Measurements from ENCODE around the gene MIX23.
A peak's percentile ranks its signal among the peaks of the same experiment; 100 is the strongest.

The MIX23 gene

DNA sequence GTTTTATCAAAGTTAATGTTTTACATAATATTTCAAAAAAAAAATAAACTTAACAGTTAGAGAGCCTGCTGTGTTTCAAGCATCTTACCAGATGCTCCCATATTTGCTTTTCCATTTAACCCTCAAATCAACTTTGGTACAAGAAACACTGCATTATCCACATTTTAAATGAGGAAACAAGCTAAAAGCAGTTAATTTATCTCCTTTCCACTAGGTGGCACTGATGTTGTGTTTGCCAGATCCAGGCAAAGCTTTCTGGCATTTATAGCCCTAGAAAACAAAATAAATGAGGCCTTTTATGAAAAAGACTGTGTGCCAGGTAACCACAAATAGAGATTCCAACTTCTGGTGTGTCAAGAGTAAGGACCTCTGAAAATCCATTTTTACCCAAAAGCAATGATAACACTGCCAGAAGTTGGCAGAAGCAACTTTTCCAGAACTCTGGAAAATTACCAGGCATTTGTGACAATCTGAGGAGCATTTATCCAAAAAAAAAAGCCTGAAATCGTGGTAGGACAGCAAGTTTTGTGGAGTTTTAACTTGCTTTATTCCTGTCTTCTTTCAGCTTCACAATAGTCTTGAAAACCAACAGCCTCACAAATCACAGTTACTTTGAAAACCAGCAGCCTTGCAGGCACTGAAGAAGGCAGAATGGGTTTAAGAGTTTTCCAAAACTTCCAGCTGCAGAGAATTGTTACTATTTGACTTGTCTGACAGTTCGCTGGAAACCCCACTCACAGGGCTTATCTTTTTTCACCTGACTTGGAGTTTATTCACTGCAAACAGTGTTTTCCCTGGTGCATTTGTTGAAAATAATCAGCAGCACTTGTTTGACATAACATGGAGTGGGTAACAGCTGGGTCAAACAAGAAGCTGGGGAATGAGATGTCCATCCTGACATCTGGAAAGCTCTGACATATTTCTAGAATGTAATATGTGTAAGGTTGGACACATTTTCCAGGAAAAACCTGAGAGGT lies 10.1 kb upstream of the MIX23 start:
- DNase-seq (ENCODE audit: low spot score) = peak; percentile 62

GRCh38 chr3:122391681-122392446 lies 8.8 kb upstream of the MIX23 start:
- DNase-seq (ENCODE audit: low spot score) = no peak

DNA sequence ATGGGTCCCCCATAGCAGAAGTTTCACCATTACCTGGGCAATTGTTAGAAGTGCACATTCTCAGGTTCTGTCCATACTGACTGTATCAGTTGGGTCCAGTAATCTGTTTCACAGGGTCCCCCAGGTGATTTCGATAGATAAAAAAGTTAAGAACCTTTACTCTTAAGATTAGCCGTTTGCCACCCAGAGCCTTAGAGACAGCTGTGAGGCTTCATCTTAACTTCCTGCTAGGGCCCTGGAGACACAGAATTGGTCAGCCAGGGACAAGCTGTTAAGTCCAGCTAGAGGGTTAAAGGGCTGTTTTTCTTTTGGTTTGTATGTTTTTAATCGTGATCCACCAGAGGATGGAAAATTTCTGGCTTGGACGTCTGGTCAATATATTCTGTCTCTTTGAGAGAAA lies 7.6 kb upstream of the MIX23 start:
- no peak for DNase-seq (ENCODE audit: low spot score)

DNA sequence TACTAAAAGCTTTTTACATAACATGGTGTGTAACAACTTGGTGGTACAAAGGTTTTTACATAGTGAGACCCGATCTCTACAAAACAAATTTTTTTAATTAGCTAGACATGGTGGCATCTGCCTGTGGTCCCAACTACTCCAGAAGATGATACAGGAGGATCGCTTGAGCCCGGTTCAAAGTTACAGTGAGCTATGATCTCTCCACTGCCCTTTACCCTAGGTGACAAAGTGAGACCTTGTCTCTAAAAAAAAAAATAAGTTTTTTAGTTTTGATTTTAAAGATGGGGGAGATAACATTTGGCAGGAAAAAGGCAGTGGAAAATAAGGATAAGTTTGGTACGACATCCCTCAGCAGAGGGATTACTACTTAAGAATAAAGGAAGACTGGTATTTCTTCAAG lies 6.9 kb upstream of the MIX23 start:
- no peak for DNase-seq (ENCODE audit: low spot score)

- no peak for DNase-seq (ENCODE audit: low spot score)
These were observed 6.2 kb upstream of the MIX23 start for GRCh38 chr3:122389197-122389596.

DNA sequence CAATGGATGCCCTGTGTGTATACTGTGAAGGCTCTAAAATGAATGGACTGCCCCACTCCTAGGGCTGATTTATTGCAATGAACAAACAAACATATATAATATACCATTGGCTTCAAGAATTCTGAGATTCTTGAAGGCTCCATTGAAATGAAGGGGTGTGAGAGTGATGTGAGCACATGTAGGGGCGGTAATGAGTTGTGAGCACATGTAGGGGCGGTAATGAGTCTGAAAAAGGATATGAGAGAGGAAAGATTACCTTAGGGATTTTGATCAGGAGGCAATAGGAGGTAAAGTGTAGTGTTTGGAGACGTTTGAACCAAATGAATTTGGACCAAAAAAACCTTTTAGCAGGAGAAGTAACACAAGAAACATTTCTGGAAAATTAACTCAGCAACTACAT lies 4.7 kb upstream of the MIX23 start:
- no peak for DNase-seq (ENCODE audit: low spot score)

GRCh38 chr3:122383771-122384697 lies 1.0 kb upstream of the MIX23 start, which contains the start of gene FAM162A:
TSS of gene FAM162A (plus strand) at chr3:122384182. CDS start at chr3:122384266, 84 bp downstream.
- peak; percentile 93 for DNase-seq (ENCODE audit: low spot score)

DNA sequence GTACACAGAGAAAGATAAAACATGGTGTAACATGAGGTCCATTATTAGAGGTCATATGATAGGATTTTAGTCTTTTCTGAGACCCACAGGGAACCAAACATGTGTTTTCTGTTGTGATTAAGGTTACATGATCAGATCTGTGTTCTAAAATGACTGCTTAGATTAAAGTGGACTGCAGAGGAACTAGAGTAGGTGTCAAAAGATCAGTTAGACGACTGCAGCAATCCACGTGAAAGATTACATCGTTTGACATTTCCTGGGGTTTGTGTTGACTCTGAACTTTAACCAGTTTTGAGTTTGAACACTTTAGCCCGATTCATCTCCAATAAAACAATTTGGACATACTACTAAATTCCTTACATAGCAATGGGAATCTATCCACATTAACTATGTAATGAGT lies 5.1 kb downstream of the MIX23 start:
- no peak for DNase-seq (ENCODE audit: low spot score)

DNA sequence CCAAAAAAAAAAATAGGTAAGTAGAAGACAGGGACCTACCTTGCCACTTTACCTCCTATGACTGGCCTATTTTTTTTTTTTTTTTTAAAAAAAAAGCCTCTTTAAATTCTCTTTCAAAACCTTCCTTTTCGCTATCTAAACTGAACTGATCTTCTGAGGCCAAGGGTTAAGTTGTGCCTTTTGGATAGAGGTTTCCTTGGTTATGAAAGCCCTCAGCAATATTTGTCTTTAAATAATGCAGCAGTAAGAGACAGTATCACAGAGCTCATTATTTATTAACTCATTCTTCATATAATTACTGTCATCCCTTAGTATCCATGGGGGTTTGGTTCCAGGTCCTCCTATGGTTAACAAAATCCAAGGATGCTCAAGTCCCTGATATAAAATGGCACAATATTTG lies 9.0 kb downstream of the MIX23 start:
- DNase-seq (ENCODE audit: low spot score) = no peak

DNA sequence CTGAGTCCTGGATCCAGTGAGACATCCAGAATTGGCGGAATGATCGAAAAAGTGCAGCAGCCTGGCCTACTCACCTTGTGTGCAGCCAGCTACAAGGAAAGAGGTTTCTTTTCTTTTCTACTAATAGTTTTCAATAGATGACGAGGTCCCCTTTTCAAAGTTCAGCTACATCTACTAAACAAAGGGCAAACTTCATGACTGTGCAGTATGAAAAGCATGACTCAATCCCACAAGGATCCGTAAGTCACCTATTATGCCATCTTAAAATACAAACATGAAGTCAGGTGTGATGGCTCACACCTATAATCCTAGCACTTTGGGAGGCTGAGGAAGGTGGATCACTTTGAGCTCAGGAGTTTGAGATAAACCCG lies 16.7 kb downstream of the MIX23 start:
- DNase-seq (ENCODE audit: low spot score) = no peak

- DNase-seq (ENCODE audit: low spot score) = peak; percentile 28
These were observed 17.3 kb downstream of the MIX23 start for GRCh38 chr3:122365582-122366378.

- DNase-seq (ENCODE audit: low spot score) = no peak
These were observed 18.0 kb downstream of the MIX23 start for GRCh38 chr3:122365073-122365472.

DNA sequence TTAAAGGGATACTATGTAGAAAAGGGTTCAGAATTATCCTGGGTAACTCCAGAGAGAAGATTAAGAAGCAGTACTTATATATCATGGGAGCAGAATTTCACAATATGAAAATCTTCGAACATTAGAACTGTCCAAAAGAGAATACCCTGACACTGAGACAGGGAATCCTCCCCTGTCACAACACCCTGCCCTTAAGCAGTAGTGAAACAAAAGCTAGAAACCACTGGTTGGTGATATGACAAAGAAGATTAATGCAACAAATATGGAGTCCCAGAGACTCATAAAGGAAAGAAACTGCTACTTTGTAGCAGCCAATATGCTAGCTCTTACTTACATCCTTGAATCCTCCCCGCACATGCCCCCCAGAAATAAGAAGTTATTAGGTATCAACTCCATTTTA lies 18.5 kb downstream of the MIX23 start:
- DNase-seq (ENCODE audit: low spot score) = no peak

DNA sequence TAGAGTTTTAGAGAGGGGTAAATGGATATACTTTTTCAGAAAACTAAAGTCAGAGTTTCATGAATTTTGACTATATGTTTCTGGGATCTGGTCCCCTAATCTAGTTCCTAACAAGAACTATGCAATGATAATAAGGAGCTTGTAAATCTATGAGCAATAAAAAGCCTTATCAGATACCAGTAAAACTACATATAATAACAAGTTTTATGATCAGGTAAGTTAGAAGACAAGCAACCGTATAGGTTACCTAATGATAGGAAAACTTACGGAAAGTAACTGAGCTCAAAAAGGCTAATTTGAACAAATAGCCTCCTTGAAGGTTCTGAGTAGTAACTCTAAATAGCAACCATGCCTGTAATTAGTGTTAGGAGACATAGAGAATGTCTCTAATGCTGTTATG lies 21.0 kb downstream of the MIX23 start:
- DNase-seq (ENCODE audit: low spot score) = no peak

GRCh38 chr3:122358703-122359032 lies 24.4 kb downstream of the MIX23 start:
- no peak for DNase-seq (ENCODE audit: low spot score)

DNA sequence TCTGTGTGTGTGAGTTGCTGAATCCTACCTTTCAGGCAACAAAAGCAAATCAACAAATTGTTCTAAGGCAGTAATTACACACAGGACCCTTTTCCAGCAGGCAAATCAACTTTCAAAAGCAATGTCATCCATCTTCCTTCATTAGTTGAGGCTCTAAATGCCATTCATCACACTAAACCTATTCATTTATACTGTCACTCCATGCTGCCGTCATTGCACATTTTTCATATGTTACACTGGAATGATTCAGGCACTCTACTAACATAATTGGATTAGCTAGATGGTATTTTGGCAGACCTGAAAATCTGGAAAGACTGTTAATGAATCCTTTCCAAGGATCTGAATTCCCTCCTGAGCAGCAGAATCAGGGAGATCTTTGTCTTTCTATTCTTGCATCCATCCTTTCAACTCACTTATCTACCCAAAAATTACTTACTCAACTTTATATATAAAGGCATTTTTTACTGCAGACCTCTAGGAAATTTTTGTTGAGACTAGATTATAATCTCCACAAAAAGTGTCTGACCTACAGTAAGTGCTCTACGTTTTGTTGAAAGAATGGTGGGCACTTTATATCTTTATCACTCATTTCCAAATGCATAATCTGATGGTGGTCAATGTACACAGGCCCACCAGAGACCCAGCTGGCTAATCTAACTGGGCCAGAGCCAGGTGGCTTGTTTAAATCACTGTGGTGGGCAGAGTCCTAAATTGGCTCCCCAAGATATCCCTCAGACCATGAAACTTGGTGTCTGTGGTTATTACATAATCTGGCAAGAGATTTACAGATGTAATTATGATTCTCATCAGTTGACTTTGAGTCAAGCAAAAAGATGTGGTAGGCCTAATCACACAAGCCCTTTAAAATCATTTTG lies 25.0 kb downstream of the MIX23 start:
- no peak for DNase-seq (ENCODE audit: low spot score)

DNA sequence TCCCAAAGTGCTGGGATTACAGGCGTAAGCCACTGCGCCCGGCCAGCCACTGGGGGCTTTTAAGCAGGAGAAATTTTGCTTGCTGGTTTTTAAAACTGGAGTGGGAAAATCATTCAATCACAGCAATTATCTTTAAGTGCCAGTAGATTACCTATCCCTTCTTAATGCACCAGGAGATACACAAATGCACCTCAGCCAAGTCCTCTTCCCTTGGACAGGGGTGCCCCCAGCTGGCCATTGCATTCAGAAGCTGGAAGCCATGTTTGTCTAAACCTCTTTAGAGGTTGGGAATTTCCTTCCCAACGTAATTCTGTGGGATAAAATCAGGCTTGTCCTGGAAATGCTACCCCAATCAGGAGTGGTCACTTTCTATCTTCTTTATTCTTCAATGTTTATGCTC lies 26.6 kb downstream of the MIX23 start:
- DNase-seq (ENCODE audit: low spot score) = peak; percentile 12

DNA sequence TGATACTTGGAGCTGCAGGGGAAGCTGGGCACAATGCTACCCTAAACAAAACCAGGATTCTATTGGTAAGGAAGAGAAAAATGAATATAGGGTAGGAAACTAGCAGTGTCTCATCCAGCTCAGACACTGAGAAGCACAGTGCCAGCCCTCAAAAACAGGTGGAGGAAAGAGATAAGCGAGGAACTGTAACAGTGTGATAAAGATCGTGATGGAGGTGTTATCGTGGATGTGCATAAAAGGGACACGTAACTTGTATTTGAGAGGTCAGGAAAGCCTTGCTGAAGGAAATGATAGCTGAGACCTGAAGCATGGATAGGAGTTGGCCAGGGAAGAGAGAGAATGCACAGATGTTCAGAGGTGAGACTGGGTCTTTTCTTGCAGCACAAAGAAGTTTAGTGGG lies 27.4 kb downstream of the MIX23 start:
- DNase-seq (ENCODE audit: low spot score) = no peak

- no peak for DNase-seq (ENCODE audit: low spot score)
These were observed 29.1 kb downstream of the MIX23 start for GRCh38 chr3:122353893-122354401.

DNA sequence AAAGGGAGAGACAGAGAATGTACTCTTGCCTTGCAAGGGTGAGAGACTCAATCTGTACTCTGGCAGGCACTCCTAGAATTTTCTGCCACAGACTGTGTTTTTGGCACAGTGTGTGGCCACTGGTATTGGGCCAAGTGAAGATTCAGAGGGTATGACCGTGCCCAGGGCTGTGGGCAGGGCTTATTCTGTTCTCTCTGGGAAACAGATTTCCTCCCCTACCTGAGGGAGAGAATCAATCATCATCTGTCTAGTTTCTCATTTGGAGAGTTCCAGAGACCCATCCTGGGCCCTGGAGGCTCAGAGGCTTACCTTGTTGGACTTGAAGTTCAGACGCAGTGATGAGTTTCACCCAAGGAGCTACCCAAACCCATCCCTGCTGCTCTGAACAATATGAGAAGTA lies 29.8 kb downstream of the MIX23 start:
- peak; percentile 7 for DNase-seq (ENCODE audit: low spot score)
